HG03103 (cell line): ENCODE measurements around the gene SAMHD1.
"Not testable (repeated sequence)": the region's sequence is repeated elsewhere in the genome, so short reads cannot be mapped to it uniquely, and the experiment has no call there.

Experiments
- ATAC-seq: cut with Tn5 transposase; IDR thresholded peaks from one replicate; pipeline ENCODE4 v1.9.1; 2021; ENCODE audit warnings: low read depth; ENCODE audit not compliant: unreplicated experiment

Gene SAMHD1

DNA sequence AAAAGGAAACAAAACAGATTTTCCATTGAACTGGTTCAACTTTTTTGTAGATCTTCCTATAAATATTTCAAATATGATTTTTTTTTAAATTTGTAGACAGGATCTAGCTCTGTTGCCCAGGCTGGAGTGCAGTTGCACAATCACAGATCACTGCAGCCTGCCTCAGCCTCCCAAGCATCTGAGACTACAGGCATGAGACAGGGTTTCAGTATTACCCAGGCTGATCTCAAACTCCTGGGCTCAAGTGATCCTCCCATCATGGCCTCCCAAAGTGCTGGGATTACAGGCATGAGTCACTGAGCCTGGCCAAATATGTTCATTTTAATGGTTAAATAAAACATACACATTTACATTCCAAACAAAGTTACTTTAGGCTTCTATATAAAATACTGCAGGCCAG, 33.6 kb downstream of the SAMHD1 start:
- no peak for ATAC-seq

DNA sequence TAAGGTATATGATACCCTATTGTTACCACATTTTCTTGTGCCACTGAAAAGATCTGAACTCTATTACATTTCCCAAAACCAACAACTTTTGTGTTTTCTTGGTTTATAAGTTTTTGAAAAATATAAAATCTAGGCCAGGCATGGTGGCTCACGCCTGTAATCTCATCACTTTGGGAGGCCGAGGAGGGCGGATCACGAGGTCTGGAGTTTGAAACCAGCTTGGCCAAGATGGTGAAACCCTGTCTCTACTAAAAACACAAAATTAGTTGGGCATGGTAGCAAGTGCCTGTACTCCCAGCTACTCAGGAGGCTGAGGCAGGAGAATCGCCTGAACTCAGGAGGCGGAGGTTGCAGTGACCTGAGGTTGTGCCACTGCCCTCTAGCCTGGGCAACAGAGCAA, 34.3 kb downstream of the SAMHD1 start:
- no peak for ATAC-seq

DNA sequence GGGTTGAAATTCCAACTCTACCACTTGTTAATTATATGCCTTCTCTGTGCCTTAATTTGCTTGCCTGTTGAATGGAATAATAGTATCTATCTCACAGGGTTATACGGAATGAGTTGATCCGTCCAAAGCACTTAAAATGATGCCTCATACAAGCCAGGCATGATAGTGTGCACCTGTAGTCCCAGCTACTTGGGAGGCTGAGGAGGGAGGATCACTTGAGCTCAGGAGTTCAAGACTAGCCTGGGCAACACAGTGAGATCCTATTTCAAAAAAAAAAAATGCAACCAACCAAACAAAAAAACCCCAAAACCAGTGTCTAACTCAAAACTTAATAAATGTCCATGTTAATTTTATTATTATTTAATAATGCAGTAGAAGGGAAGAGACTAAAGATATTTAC, 35.3 kb downstream of the SAMHD1 start:
- ATAC-seq = no peak

DNA sequence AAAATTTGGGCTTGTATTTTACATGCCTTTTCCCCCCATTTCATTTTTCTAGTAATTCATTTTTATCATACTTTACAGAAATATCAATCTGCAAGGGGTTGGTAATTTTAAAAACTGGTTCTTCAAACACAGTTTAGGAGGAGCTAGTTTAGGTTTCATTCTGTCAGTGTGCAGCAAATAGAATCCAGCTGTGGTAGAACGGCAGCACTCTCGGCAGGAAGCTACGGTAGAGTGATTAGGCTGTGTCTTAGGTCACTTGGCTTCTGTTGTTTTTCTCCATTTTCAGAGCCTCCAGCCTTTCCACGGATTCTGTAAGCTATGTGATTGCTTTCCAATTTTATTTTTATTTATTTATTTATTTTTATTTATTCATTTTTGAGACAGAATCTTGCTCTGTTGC, 42.9 kb downstream of the SAMHD1 start:
- no peak for ATAC-seq

DNA sequence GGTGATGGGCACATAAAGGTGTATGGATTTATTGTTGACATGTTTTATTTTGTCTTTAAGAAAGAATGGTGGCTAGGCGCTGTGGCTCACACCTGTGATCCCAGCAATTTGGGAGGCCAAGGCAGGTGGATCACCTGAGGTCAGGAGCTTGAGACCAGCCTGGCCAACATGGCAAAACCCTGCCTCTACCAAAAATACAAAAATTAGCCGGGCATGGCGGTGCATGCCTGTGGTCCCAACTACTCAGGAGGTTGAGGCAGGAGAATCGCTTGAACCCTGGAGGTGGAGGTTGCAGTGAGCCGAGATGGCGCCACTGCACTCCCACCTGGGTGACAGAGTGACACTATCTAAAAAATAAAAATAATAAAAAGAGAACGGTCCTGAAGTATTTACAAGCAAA, 45.4 kb downstream of the SAMHD1 start:
- ATAC-seq = not testable (repeated sequence)

DNA sequence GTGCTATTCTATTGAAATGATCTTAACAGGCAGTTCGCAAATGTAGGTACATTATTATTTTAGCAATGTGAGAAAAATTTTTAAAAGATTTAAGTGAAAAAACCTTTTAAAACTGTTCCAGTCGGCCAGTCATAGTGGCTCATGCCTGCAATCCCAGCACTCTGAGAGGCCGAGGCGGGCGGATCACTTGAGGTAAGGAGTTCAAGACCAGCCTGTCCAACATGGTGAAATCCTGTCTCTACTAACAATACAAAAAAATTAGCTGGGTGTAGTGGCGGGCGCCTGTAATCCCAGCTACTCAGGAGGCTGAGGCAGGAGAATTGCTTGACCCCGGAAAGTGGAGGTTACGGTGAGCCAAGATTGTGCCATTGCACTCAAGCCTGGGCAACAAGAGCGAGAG, 45.9 kb downstream of the SAMHD1 start:
- not testable (repeated sequence) for ATAC-seq

DNA sequence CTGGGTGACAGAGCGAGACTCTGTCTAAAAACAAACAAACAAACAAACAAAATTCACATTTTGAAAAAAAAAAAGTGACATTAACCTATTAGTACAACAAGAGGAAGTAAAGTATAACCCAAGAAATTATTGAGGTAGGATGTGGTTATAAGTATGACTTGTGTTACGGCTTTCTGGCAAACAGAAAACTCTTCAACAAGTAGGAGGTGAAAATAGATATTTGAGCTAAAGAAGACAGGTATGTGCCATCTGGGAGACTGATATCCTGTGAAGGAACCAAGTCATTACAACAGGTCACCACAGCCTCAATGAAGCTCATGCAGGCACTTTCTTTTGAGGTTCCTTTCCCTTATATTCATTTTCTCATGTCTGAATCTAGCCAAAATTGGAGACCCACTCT, 46.8 kb downstream of the SAMHD1 start:
- no peak for ATAC-seq

DNA sequence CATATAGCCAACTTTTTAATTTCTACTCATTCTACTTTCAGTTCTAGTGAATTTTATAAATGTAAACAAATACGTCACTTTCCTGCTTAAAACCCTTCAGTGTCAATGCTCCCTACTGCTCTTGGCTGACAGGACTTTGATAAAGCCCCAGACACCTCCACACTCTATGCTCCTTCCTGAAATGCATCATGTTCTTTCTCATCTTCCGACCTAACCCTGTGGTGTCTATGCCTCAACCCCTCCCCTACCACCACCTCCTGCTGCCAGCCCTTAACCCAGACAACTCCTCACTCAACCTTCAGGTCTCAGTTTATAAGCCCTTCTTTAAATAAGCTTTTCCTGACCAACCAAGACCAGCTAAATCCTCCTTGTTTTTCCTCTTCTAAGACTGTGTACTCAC, 56.5 kb downstream of the SAMHD1 start:
- ATAC-seq = no peak

DNA sequence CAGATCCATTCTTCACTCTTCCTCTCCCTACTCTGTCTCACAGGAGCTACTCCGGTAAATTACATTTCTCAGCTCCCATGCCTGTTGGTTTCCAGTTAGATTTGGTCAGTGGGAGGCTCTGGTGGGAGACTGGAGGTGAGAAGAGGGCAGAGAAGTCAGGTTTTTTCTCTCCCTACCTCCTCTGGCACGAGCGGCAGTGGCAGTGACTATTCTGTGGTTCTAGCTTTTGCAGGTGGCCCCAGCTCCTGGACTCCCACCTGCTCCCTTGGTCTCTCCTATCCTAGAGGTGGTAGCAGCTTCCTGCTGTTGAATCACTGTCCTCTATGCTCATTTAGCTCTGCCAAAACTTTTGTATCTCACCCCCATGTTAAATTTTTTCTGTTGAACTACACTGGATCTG, 57.7 kb downstream of the SAMHD1 start:
- no peak for ATAC-seq

DNA sequence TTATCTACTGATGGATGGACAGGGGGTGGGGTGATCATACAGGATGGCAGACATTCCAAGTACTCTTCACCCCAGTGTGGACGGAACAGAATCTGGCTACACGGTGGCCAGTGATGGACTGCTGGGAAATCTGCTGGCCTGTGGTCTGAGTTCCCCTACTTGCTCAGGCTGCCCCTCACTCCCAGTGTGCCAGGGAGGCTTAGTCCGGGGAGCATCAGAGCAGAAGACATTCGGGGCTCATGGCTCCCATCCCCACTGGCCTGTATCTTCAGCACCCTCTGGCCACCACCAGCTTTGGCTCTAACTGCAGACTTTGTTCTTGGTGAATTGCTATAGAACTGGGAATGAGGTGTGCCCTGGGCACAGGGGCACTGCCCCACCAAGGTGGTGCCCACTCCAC, 60.3 kb downstream of the SAMHD1 start:
- ATAC-seq = no peak

DNA sequence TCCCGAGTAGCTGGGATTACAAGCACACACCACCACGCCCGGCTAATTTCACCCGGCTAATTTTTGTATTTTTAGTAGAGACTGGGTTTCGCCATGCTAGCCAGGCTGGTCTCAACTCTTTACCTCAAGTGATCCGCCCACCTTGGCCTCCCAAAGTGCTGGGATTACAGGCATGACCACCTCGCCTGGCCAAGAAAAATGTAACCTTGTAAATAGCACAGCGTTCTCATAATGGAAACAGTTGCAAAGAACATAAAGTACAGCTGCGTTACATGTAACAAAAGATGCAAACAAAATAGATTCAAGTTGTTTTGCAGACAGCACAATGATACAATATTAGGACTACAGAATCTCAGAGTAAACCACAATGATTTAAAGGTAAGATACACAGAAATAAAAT, 60.9 kb downstream of the SAMHD1 start:
- no peak for ATAC-seq

DNA sequence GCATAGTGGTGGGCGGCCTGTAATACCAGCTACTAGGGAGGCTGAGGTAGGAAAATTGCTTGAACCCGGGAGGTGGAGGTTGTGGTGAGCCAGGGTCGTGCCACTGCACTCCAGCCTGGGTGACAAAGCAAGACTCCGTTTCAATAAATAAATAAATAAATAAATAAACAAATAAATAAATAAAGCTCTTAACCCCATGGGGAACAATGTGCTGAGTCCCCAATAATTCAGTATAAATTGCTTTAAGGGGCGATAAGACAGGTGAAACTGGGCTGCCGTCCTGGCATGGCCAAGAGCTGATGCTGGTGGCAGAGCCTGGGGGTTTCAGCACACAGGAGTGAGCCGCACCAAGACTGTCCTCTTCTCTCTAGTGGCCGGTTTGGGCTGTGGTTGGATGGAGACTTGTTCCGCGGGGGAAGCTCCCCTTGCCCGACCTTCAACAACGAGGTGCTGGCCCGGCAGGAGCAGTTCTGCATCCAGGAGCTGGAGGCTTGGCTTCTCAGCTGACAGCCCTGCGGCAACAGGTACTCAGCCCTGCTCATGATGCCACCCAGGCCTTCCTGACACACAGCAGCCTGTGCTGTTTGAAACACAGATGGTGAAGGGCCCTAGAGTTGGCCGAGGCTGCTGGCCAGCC, 62.5 kb downstream of the SAMHD1 start:
- no peak for ATAC-seq

DNA sequence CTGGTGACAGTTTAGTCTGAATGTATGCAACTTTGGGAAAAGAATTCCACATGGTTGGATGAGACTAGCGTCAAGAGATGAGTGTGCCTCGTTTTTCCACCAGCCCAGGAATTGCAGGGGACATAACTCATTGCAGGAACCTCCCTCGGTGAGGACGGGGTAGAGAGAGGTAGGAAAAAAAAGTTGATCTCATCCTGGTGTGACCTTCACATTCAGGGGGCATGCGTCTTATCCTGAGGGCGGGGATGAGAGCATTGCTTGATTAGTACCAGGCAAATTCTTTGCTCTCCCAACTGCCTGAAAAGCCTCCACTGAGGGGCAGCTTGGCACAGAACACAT, 63.8 kb downstream of the SAMHD1 start:
- no peak for ATAC-seq

DNA sequence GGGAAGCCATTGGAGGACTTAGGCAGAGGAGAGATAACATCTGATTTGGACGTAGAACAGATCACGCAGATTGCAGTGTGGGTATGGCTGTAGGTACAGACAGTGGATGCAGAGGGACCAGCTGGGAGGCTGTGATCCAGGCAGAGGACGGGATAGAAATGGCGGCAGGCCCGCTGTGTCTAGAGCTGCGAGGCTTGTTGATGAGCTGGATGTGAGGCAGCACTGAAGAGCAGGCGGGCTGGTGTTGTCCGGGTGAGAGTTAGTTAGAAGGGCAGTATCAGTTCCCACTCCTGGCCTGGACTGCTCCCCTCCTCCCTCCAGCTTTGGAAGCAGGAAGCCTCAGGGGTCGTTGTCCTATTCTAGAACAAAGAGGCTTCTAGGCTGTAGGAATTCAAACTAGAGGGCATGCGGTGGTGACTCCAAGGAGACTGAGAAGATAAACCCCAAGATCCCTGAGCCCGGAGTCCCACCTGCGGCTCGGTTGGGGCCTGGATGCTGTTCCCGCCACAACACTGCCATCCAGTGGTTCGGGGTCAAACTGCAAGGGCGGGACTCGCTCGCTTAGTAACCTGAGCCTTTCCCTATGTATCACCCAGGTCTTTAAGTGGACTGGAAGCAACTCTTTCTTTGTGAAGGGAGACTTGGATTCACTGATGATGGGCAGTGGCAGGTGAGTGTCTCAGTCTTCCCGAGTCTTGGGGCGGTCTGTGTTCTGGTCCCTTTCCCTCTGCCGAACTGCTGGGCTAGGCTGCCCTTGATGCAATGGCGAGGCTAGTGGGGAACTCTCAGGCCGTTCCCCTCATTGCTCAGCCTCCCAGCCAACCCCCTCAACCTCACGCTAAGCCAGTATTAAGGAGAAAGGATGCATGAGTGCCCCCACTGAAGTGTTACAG, 64.4 kb downstream of the SAMHD1 start:
- no peak for ATAC-seq

DNA sequence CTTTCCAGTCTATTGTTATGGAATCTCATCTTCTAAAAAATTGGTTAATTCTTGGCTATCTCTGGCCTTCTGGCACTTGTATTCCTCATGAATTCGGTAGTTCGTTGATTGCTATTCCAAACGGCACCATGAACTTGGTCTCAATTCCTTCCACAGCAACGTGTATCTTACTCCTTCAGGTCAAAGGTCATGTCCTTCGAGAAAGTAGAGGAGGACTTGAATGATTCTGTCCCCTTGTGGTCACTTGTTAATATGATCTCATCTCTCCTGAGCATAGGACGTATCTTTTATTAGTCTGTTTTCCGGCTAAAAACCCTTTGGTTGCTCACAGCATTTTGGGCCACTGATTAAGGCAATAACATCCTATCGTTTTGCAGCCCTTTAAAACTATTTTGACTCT, 66.2 kb downstream of the SAMHD1 start:
- no peak for ATAC-seq

DNA sequence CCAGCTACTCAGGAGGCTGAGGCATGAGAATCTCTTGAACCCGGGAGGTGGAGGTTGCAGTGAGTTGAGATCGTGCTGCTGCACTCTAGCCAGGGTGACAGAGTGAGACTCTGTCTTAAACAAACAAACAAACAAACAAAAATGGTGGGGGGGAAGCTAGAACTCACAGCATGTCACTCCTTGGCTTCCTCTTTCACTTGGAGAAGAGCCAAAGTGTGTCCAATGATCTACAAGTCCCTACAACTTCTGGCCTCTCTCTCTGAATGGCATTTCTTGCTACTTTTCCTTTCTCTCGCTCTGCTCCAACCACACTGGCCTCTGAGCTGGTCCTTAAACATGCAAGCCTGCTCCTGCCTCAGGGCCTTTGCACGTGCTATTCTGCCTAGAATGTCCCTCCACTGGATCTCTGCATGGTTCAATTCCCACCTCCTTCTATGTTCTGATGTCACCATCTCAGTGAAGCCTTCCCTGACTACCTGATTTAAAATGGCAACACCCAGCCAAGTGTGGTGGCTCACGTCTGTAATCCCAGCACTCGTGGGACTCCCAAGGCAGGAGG, 67.5 kb downstream of the SAMHD1 start:
- no peak for ATAC-seq

DNA sequence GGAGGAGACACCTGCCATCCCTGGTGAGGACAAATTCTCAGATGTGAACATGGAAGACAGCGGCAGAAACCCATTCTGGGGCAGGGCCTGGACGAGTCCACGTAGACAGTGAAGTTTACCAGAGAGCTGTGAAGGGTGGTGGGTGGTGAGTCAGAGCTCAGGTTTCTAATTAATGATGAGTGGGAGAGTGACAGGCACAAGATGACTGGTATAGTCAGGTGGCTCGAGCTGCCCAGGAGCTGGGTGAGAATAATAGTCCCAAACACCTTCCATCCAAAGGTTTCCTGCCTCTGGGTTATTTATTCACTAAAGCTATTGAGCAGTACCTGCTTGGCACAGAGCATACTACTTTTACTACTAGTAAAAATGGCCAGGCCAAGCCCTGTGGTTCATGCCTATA, 69.6 kb downstream of the SAMHD1 start:
- ATAC-seq = no peak

DNA sequence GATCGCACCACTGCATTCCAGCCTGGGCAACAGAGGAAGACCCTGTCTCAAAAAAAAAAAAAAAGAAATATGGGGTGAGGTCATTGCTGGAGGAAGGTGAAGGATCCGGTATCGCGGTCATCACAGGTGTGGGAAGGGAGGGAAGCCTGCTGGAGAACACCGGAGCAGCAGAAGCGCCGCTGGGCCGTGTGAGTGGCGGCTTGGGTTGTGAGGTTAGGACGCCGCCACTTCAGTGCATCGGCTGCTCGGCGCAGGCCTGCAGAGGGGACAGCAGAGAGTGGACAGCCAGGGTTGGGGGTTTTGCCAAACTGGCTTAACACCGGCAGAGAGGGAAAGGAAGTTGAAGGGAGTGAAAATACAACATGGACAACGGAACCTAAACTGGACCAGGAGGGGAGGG, 70.2 kb downstream of the SAMHD1 start:
- no peak for ATAC-seq

DNA sequence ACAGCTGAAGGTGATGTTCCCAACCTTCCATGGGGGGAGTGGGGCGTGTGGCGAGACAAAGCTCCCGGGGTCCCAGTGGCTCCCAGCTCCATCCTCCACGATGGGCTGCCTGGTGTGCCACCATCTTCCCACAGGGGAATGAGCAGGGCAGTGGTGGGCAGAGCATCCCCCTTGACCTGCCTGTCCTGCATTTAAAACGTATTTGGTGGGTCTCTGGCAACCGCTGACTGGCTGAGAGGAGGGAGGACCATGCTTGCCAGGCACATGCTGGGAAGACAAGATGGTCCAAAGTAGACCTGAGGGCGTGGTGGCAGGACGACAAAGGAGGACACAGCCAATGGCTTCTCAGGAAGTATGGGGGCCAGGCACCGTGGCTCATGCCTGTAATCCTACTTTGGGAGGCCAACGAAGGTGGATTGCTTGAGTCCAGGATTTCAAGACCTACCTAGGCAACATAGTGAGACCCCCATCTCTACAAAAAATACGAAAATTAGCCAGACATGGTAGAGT, 70.7 kb downstream of the SAMHD1 start:
- ATAC-seq = no peak

DNA sequence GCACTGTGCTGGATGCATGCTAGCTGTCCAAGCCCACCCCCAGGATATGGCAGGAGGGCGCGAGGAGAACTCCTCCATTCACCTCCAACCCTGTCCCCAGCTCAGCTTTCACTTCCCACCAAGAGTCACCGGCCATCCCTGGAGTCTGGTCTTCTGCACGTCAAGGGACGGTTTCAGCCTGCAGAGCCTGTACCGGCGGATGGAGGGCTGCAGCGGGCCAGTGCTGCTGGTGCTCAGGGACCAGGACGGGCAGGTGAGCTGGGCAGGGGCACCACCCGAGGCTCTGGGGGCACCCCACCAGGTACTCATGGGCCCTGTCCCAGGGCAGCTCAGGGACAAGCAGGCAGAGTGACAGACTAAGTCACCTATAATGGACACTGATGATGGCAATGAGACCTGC, 72.6 kb downstream of the SAMHD1 start:
- ATAC-seq = no peak

DNA sequence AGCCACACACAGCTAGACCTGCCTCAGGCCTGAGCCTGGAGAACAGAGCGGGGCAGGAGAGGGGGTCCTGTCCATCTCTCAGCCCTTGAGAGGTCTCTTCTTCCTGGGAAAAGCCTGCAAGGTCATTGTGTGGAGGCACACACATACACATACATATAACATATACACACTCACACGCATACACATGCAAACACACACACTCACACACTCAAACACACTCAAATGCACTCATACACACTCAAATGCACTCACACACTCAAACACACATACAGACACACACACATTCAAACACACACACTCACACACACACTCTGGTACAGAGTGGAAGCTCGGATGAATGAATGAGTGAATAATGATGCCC, 75.1 kb downstream of the SAMHD1 start:
- no peak for ATAC-seq
